NCI-H1092 treated with DMSO at 0.1 percent for 48 hours (cell line): ENCODE data around the gene RFC2.

ENCODE experiments used
- DNase-seq: peaks from one replicate; lab custom pipeline; 2025; lab: John Stamatoyannopoulos, UW

Gene RFC2

GRCh38 chr7:74254129-74254857 lies at the start of gene RFC2:
Gene RFC2 (minus strand): TSS chr7:74254399. CDS start chr7:74254383, 16 bp downstream.
- peak; percentile 98 for DNase-seq

DNA sequence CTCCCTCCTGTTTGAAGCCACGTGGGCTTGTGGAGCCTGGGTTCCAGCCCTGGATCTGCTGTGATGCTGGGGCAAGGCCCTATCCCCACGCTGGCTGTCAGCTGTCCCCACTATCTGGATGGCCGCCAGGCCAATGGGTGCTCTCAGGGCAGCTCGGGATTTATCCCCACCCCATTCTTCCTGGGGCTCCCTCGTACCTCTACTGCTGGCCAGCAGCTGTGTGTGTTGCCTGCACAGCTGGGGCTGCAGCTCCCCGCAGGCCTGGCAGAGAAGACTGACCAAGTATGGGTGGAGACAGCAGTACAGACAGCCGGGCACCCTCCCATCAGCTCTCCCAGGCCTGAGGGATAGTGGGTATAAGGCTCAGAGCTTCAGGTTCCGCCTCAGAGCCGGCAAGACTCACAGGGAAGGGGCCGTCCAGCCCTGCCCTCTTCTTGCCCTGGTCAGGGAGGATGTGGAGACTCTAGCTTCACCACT lies 48.6 kb upstream of the RFC2 start:
- no peak for DNase-seq

DNA sequence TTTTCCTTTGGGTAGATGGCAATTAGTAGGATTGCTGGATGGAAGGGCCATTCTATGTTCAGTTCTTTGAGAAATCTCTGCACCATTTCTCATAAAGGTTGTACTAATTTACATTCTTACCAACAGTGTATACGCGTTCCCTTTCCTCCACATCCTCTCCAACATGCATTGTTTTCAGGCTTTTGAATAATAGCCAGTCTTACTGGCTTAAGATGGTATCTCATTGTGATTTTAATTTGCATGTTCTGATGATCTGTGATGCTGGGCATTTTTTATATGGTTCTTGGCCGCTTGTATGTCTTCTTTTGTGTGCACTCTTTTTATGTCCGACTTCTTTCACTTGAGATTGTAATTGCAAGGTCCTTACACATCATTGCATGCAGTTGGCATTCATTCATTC lies 46.7 kb upstream of the RFC2 start:
- no peak for DNase-seq

- no peak for DNase-seq
These were observed 45.2 kb upstream of the RFC2 start for GRCh38 chr7:74299401-74299800.

GRCh38 chr7:74297516-74298233 lies 43.5 kb upstream of the RFC2 start:
- DNase-seq = no peak

- peak; percentile 59 for DNase-seq
These were observed 40.2 kb upstream of the RFC2 start for GRCh38 chr7:74294191-74294998.

DNA sequence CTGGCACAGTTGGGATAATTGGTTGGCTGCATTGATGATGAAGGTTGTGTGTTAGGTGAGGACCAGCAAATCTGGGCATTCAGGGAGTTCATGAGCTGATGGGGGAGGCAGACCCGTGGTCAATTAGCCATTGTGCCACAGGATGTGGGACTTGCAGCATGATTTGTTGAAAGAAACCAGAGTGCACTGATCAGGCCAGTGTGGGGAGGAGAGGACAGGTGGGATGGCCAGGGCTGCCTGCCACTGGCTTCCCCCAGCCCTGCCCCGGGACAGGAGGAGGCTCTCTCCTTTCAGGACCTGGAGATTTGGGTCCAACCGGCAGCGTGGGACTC lies 39.3 kb upstream of the RFC2 start:
- DNase-seq = no peak

DNA sequence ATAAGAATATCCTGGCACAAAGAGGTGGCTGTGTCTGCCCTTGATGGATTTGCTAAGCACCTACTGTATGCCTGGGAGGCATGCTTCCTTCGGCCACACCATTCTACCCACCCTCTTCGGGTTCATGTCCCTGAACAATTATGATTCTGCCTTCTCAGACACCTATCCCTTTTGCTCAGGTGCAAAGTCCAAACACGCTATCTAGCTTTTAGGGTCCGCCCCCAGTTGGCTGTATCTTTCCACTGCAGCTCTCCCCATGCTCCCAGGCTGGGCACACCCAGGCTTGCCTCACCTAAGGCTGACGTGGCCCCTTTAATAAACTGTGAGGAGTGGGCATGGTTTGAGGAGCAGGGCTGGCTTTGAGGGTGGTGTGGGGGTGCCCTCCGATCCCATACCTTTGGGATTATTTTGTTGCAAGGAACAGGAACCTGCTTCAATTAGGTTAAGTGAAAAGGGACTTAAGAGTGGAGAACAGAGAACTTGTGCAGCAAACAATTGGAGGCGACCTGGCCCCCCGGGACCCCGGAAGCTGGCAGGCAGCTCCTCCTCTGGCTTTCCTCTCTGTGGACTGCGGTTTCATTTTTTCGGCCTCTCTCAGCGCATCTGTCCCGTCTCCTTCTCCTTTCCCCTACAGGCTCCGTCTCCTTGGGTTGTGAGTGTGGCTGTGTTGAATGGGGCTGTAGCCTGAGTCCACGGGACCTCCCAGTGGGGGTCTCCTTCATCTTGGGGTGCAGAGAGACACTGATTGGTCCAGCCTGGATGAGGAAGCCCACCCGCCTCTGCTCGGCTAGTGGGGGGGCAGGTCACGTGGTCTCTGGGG lies 38.8 kb upstream of the RFC2 start:
- DNase-seq = no peak

GRCh38 chr7:74291535-74291934 lies 37.3 kb upstream of the RFC2 start:
- no peak for DNase-seq

GRCh38 chr7:74290981-74291441 lies 36.8 kb upstream of the RFC2 start:
- no peak for DNase-seq

GRCh38 chr7:74290553-74290950 lies 36.4 kb upstream of the RFC2 start:
- DNase-seq = no peak

- DNase-seq = no peak
These were observed 35.7 kb upstream of the RFC2 start for GRCh38 chr7:74289659-74290552.

GRCh38 chr7:74289018-74289658 lies 34.9 kb upstream of the RFC2 start, which contains the start of gene CLIP2:
Gene CLIP2 (plus strand): TSS chr7:74289407. CDS start chr7:74317547, 28,140 bp downstream.
- peak; percentile 62 for DNase-seq

GRCh38 chr7:74288034-74288881 lies 34.1 kb upstream of the RFC2 start:
- DNase-seq = no peak

DNA sequence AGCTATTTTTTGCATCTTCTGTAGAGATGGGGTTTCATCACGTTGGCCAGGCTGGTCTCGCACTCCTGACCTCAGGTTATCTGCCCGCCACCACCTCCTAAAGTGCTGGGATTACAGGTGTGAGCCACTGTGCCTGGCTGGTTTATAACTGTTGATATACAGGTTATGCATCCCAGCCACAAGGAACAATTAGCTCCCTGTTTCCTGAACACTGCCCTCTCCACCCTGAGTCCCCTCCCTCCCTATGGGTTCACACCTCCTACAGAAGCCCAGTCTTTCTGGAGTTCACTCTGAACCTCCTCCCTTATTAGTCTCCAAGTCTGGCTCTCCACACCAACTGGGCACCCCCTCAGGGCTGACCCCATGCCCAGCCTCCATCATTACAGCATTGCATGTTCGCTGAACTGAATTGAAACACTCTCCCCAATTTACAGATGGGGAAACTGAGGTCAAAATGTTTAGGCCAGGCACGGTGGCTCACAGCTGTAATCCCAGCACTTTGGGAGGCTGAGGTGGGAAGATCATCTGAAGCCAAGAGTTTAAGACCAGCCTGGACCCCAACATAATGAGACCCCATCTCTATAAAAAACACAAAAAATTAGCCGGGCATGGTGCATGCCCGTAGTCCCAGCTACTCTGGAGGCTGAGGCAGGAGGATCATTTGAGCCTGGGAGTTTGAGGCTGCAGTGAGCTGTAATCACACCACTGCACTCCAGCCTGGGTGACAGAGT lies 33.3 kb upstream of the RFC2 start:
- DNase-seq = no peak

DNA sequence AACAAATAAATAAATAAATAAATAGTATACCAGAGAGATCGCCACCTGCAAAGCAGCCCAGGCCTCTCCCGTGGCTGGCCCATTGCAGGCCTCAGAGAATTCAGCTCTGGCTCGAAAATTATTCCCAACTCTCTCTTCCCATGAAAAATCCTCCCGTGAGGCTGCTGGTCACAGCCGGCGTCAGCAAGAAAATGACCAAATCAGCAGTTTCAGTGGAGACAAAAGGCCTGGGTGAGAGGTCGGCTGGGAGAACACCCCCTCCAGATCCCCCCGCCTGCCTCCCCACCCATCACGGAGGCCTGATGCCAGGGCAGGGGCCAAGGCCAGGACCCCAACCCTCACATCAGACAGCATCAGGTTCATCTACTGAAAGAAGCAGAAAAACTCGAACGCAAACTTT lies 31.9 kb upstream of the RFC2 start:
- DNase-seq = no peak

DNA sequence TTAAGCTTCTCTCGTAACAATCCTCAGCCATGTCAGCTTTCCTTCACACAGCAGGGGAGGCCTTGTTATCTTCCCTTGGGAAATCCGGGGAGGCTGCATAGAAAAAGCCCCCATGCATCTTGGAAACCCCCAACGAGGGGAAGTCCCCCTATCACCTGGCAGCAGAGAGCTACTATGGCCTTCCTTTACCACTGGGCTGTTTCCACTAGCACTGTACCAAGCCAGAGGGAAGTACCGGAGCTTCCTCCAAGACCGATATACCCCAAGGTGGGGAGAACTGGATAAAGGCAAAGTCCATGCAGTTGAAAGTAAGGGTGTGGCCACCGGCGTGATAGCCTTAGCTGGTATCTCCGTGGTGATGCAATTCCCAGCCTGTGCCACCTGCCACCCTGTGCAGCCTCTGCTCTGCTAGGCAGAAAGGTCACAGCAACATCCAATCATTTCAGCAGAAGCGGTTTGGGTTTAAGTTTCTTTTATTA lies 30.6 kb upstream of the RFC2 start:
- no peak for DNase-seq

DNA sequence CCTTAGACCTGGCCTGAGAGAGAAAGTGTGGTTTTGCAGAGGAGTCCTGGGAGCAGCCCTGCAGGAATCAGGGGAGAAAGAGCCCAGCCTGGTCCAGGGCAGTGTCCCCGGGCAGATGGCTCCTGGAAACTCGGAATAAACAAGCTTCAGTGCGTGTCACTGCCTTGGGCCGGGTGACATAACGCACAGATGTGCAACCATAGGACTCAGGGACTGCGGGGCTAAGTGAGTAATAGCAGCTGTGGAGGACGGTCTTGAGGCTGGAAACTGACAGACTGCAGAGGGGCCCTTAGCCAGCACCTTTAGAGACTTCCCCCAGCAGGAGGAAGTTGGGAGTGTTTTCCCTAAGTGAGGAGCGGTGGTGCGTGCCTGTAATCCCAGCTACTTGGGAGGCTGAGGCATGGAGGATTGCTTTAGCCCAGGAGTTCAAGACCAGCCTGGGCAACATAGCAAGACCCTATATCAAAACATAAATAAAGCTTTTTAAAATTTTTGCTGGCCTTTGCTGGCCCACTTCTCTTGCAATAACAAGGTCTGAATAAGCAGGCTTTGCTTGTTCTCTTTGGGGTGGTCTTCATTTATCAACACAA lies 29.8 kb upstream of the RFC2 start:
- DNase-seq = no peak
